K562 (cell line): ENCODE results near the gene KNDC1. TPM values are rescaled to one million over a fixed set of nuclear protein-coding genes. Genes with fewer than 3 reads are reported as not detected.

Source experiments
- ATF3 ChIP-seq, 2 experiments: fragments of 450-650 bp in 1 of 2; sonication (generic) in 1 of 2; formaldehyde crosslinking in 1 of 2; IDR thresholded peaks in 1 of 2; conservative IDR thresholded peaks in 1 of 2; 2 replicates each; pipeline versions ENCODE4 v1.6.1 to v1.8.1; 2016 to 2023; ENCODE audit warnings: mild to moderate bottlenecking in 2 of 2, moderate library complexity in 2 of 2, inconsistent platforms in 1 of 2, missing genetic modification reagents in 1 of 2
- ATF7 ChIP-seq: fragments of 450-650 bp; IDR thresholded peaks from 2 replicates; pipeline ENCODE4 v1.7.1; 2014; ENCODE audit warnings: mild to moderate bottlenecking, moderate library complexity
- CBFB ChIP-seq: sonication (generic); formaldehyde crosslinking; IDR thresholded peaks from 2 replicates; pipeline ENCODE4 v1.4.0; 2020; ENCODE audit warnings: mild to moderate bottlenecking, missing genetic modification reagents
- CEBPB ChIP-seq: fragments of 450-650 bp; IDR thresholded peaks from 2 replicates; pipeline ENCODE4 v1.6.1; 2016; ENCODE audit warnings: missing genetic modification characterization, missing compliant biosample characterization
- CEBPG ChIP-seq, 3 experiments: fragments of 200-800 bp in 1 of 3; sonication (Bioruptor generic) in 1 of 3; sonication (generic) in 1 of 3; formaldehyde crosslinking in 1 of 3; IDR thresholded peaks in 2 of 3; conservative IDR thresholded peaks in 1 of 3; 2 replicates each; pipeline versions ENCODE4 v1.6.1 to v1.8.0; 2016 to 2022; ENCODE audit warnings: missing compliant biosample characterization in 2 of 3, missing genetic modification characterization in 2 of 3, mild to moderate bottlenecking in 1 of 3, missing genetic modification reagents in 1 of 3
- ETV1 ChIP-seq: fragments of 450-650 bp; conservative IDR thresholded peaks from 2 replicates; pipeline ENCODE4 v1.6.1; 2016; ENCODE audit warnings: missing genetic modification characterization, control low read depth, low read depth, missing compliant biosample characterization
- JUN ChIP-seq, 2 experiments: sonication (generic) in 1 of 2; formaldehyde crosslinking in 1 of 2; IDR thresholded peaks; 2 replicates each; pipeline versions ENCODE4 v1.6.1 to v1.8.0; 2012 to 2022; ENCODE audit warnings: borderline replicate concordance in 2 of 2, mild to moderate bottlenecking in 2 of 2, improper control_type of control experiment in 1 of 2, low read depth in 1 of 2, low read length in 1 of 2, missing genetic modification reagents in 1 of 2
- MYBL2 ChIP-seq, 2 experiments: fragments of 450-650 bp in 1 of 2; sonication (generic) in 1 of 2; formaldehyde crosslinking in 1 of 2; IDR thresholded peaks; 2 replicates each; pipeline versions ENCODE4 v1.6.1 to v1.8.1; 2017 to 2022; ENCODE audit warnings: borderline replicate concordance in 1 of 2, inconsistent platforms in 1 of 2, low read depth in 1 of 2, mild to moderate bottlenecking in 1 of 2, missing genetic modification reagents in 1 of 2, moderate library complexity in 1 of 2
- NFIC ChIP-seq: fragments of 450-650 bp; IDR thresholded peaks from 2 replicates; pipeline ENCODE4 v1.6.1; 2017; ENCODE audit warnings: mild to moderate bottlenecking, inconsistent platforms
- WHSC1 ChIP-seq: IDR thresholded peaks from one replicate; pipeline ENCODE4 v1.6.1; 2012; ENCODE audit warnings: low read length, control low read depth, inconsistent platforms
- ZNF277 ChIP-seq: fragments of 250-450 bp; sonication (Bioruptor Pico); IDR thresholded peaks from 2 replicates; pipeline ENCODE4 v1.8.0; 2022; ENCODE audit warnings: inconsistent platforms, mild to moderate bottlenecking, moderate library complexity, borderline replicate concordance
- ZNF766 ChIP-seq: fragments of 200-800 bp; sonication (Bioruptor generic); conservative IDR thresholded peaks from 2 replicates; pipeline ENCODE4 v1.6.1; 2016; ENCODE audit warnings: missing genetic modification characterization, missing compliant biosample characterization
- polyA plus RNA-seq, 8 experiments: library from polyadenylated mRNA; depleted of rRNA in 4 of 8; stranded (reverse) in 5 of 8; unstranded in 3 of 8; fragments of >200 nt; fragmentation: Nextera tagmentation in 2 of 8; fragmentation: Illumina TruSeq in 1 of 8; extraction: Ambion mirVana in 2 of 8; extraction: Trizol in 1 of 8; gene quantifications; 2 replicates each; pipeline versions ENCODE4 v1.2.1 to v1.2.3, GENCODE V29; 2011 to 2014; ENCODE audit warnings: inconsistent platforms in 1 of 8, missing spikeins in 1 of 8
- total RNA-seq, 7 experiments: library from RNA; depleted of rRNA in 6 of 7; stranded (reverse); fragments of >200 nt in 6 of 7; fragmentation: Illumina TruSeq in 2 of 7; extraction: Trizol in 2 of 7; gene quantifications; 2 replicates each; pipeline versions ENCODE4 v1.2.1 to v1.2.3, GENCODE V29; 2011 to 2021; ENCODE audit warnings: low replicate concordance in 1 of 7
- TF ChIP-seq, protein P1 (sequence below): sonication (generic); formaldehyde crosslinking; IDR thresholded peaks from 2 replicates; pipeline ENCODE4 v1.8.1; 2023; ENCODE audit warnings: mild to moderate bottlenecking, missing genetic modification reagents
- TF ChIP-seq, protein P2 (sequence below), 2 experiments: fragments of 450-650 bp; conservative IDR thresholded peaks; 2 replicates each; pipeline ENCODE4 v1.6.1; 2017; ENCODE audit warnings: mild to moderate bottlenecking in 2 of 2, moderate library complexity in 2 of 2
- TF ChIP-seq, protein P3 (sequence below), 2 experiments: fragments of 450-650 bp; IDR thresholded peaks; 2 replicates each; pipeline ENCODE4 v1.6.1; 2016
- TF ChIP-seq, protein P4 (sequence below): sonication (generic); formaldehyde crosslinking; IDR thresholded peaks from 2 replicates; pipeline ENCODE4 v1.9.0; 2022; ENCODE audit warnings: mild to moderate bottlenecking, missing genetic modification reagents

The KNDC1 gene
- total and polyA plus RNA-seq, 9 of the 15 experiments (the other 6 are each of a cell fraction or from before 2014, with no cell fraction given): 0.07 to 0.26 (median 0.11) TPM; not detected in 6

GRCh38 chr10:133258818-133259601, 99.0 kb downstream of the KNDC1 start (continued):
- TF ChIP-seq, protein P1, sequence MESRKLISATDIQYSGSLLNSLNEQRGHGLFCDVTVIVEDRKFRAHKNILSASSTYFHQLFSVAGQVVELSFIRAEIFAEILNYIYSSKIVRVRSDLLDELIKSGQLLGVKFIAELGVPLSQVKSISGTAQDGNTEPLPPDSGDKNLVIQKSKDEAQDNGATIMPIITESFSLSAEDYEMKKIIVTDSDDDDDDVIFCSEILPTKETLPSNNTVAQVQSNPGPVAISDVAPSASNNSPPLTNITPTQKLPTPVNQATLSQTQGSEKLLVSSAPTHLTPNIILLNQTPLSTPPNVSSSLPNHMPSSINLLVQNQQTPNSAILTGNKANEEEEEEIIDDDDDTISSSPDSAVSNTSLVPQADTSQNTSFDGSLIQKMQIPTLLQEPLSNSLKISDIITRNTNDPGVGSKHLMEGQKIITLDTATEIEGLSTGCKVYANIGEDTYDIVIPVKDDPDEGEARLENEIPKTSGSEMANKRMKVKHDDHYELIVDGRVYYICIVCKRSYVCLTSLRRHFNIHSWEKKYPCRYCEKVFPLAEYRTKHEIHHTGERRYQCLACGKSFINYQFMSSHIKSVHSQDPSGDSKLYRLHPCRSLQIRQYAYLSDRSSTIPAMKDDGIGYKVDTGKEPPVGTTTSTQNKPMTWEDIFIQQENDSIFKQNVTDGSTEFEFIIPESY (CRISPR knock-in tag): 0 out of 2 replicates have a peak, but pooled peaks have one; percentile 26
- TF ChIP-seq, protein P2, sequence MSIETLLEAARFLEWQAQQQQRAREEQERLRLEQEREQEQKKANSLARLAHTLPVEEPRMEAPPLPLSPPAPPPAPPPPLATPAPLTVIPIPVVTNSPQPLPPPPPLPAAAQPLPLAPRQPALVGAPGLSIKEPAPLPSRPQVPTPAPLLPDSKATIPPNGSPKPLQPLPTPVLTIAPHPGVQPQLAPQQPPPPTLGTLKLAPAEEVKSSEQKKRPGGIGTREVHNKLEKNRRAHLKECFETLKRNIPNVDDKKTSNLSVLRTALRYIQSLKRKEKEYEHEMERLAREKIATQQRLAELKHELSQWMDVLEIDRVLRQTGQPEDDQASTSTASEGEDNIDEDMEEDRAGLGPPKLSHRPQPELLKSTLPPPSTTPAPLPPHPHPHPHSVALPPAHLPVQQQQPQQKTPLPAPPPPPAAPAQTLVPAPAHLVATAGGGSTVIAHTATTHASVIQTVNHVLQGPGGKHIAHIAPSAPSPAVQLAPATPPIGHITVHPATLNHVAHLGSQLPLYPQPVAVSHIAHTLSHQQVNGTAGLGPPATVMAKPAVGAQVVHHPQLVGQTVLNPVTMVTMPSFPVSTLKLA (conservative IDR thresholded peaks at IDR 0.05): peak in 1 of 2 experiments; percentile 38; a peak in 1 of 4 replicates
- TF ChIP-seq, protein P3, sequence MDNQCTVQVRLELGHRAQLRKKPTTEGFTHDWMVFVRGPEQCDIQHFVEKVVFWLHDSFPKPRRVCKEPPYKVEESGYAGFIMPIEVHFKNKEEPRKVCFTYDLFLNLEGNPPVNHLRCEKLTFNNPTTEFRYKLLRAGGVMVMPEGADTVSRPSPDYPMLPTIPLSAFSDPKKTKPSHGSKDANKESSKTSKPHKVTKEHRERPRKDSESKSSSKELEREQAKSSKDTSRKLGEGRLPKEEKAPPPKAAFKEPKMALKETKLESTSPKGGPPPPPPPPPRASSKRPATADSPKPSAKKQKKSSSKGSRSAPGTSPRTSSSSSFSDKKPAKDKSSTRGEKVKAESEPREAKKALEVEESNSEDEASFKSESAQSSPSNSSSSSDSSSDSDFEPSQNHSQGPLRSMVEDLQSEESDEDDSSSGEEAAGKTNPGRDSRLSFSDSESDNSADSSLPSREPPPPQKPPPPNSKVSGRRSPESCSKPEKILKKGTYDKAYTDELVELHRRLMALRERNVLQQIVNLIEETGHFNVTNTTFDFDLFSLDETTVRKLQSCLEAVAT (IDR thresholded peaks at IDR 0.05): 0 out of 4 replicates have a peak, but pooled peaks of 1 of the 2 experiments have one; percentile 26
- peak; percentile 93 for TF ChIP-seq ATF3 (IDR thresholded peaks at IDR 0.05)
- no peak for TF ChIP-seq ATF3 (CRISPR knock-in tag; conservative IDR thresholded peaks at IDR 0.05)
- peak; percentile 72 for TF ChIP-seq ETV1 (tag)
- TF ChIP-seq JUN (IDR thresholded peaks at IDR 0.05; ENCODE audit: borderline replicate concordance, low read depth, low read length): peak; percentile 63
- no peak for TF ChIP-seq JUN (CRISPR knock-in tag; IDR thresholded peaks at IDR 0.05; ENCODE audit: borderline replicate concordance)
- TF ChIP-seq, protein P4, sequence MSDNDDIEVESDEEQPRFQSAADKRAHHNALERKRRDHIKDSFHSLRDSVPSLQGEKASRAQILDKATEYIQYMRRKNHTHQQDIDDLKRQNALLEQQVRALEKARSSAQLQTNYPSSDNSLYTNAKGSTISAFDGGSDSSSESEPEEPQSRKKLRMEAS: peak; percentile 41
- no peak for TF ChIP-seq CBFB (CRISPR knock-in tag)
- no peak for TF ChIP-seq ZNF277
- no peak for TF ChIP-seq CEBPB (tag)
- TF ChIP-seq ZNF766 (CRISPR knock-in tag): 0 out of 2 replicates have a peak, but pooled peaks have one; percentile 30
- peak; percentile 96 for TF ChIP-seq ATF7
- no peak for TF ChIP-seq NFIC
- TF ChIP-seq CEBPG (CRISPR knock-in tag; IDR thresholded peaks at IDR 0.05): no peak
- TF ChIP-seq CEBPG (tag; conservative IDR thresholded peaks at IDR 0.05 in 1 of 2, IDR thresholded peaks at IDR 0.05 in 1 of 2): peak in 1 of 2 experiments; percentile 21; a peak in 1 of 4 replicates
- TF ChIP-seq MYBL2 (IDR thresholded peaks at IDR 0.05; ENCODE audit: low read depth): no peak
- TF ChIP-seq MYBL2 (CRISPR knock-in tag; IDR thresholded peaks at IDR 0.05; ENCODE audit: borderline replicate concordance): no peak
- TF ChIP-seq WHSC1: no peak
